Keratinocyte (primary cell): ENCODE results near the gene HSD17B2. TPM values are rescaled to one million over a fixed set of nuclear protein-coding genes. Genes with fewer than 3 reads are reported as not detected.

ENCODE experiments used
- DNase-seq: peaks from one replicate; pipeline ENCODE4 v3.0.0-alpha.2; 2011; ENCODE audit warnings: low read depth, missing footprints, low spot score
- FAIRE-seq: peaks from 2 replicates; lab custom pipeline; 2011; peaks lifted over from hg19 to GRCh38; lab: Jason Lieb, UNC
- H2AFZ ChIP-seq: 2 replicates; pipeline ENCODE4 v1.6.0; 2012; ENCODE audit warnings: low read length, control low read depth, inconsistent platforms; ENCODE audit not compliant: control insufficient read depth
- H3K27ac ChIP-seq: 2 replicates; pipeline ENCODE4 v1.5.1; 2011; ENCODE audit warnings: low read length; ENCODE audit not compliant: control insufficient read depth, insufficient read depth
- H3K27me3 ChIP-seq: 3 replicates; pipeline ENCODE4 v1.6.0; 2011; ENCODE audit warnings: low read length; ENCODE audit not compliant: control insufficient read depth, insufficient read depth; ENCODE audit errors: extremely low read depth
- H3K36me3 ChIP-seq, 2 experiments: 2 replicates in 1 of 2; 3 replicates in 1 of 2; pipeline ENCODE4 v1.5.1; 2011; ENCODE audit warnings: low read length in 2 of 2, mild to moderate bottlenecking in 1 of 2; ENCODE audit not compliant: control insufficient read depth in 2 of 2, insufficient read depth in 2 of 2; ENCODE audit errors: extremely low read depth in 1 of 2
- H3K4me1 ChIP-seq: 3 replicates; pipeline ENCODE4 v1.5.1; 2011; ENCODE audit warnings: low read length; ENCODE audit not compliant: control insufficient read depth, insufficient read depth; ENCODE audit errors: extremely low read depth
- H3K4me2 ChIP-seq: 3 replicates; pipeline ENCODE4 v1.6.0; 2011; ENCODE audit warnings: low read depth, low read length; ENCODE audit not compliant: control insufficient read depth, insufficient read depth; ENCODE audit errors: extremely low read depth
- H3K4me3 ChIP-seq, 3 experiments: fragments of 200-600 bp in 1 of 3; sonication (generic) in 1 of 3; 2 replicates in 2 of 3; 3 replicates in 1 of 3; pipeline ENCODE4 v1.5.1; 2011 to 2016; ENCODE audit warnings: low read length in 3 of 3, mild to moderate bottlenecking in 3 of 3, control low read depth in 2 of 3, inconsistent platforms in 1 of 3, low read depth in 1 of 3, mixed read lengths in 1 of 3, mixed run types in 1 of 3, moderate library complexity in 1 of 3; ENCODE audit not compliant: control insufficient read depth in 2 of 3, insufficient read depth in 2 of 3; ENCODE audit errors: extremely low read depth in 1 of 3
- H3K79me2 ChIP-seq: 2 replicates; pipeline ENCODE4 v1.6.0; 2012; ENCODE audit warnings: low read length; ENCODE audit not compliant: control insufficient read depth, insufficient read depth
- H3K9ac ChIP-seq: 3 replicates; pipeline ENCODE4 v1.6.0; 2011; ENCODE audit warnings: low read length; ENCODE audit not compliant: control insufficient read depth, insufficient read depth; ENCODE audit errors: extremely low read depth
- H3K9me1 ChIP-seq: 3 replicates; pipeline ENCODE4 v1.6.0; 2011; ENCODE audit warnings: low read length; ENCODE audit not compliant: control insufficient read depth, insufficient read depth; ENCODE audit errors: extremely low read depth
- H3K9me3 ChIP-seq: 2 replicates; pipeline ENCODE4 v1.5.1; 2012; ENCODE audit warnings: low read depth, low read length; ENCODE audit not compliant: control insufficient read depth
- H4K20me1 ChIP-seq: 3 replicates; pipeline ENCODE4 v1.6.0; 2011; ENCODE audit warnings: low read length; ENCODE audit not compliant: control insufficient read depth, insufficient read depth; ENCODE audit errors: extremely low read depth
- CTCF ChIP-seq, 3 experiments: IDR thresholded peaks in 1 of 3; conservative IDR thresholded peaks in 1 of 3; optimal IDR thresholded peaks in 1 of 3; 2 replicates in 2 of 3; 3 replicates in 1 of 3; pipeline versions ENCODE3 to v1.5.1; 2011; ENCODE audit warnings: low read length in 3 of 3, mild to moderate bottlenecking in 3 of 3, moderate library complexity in 2 of 3, control low read depth in 1 of 3, inconsistent platforms in 1 of 3; ENCODE audit not compliant: insufficient read depth in 2 of 3; ENCODE audit errors: extremely low read depth in 1 of 3
- EZH2 ChIP-seq: IDR thresholded peaks from one replicate; pipeline ENCODE4 v1.6.1; 2012; ENCODE audit warnings: inconsistent platforms, mild to moderate bottlenecking, low read length, moderate library complexity
- dilution Hi-C: fragments of 300-500 bp; cut with MboI; formaldehyde crosslinking; loops from one replicate; pipeline ENCODE4 v1.7.0; 2020; ENCODE audit warnings: low sequenced_read_pairs; ENCODE audit not compliant: extremely low pct_ligation_motif_present
- polyA plus RNA-seq, 5 experiments: library from polyadenylated mRNA; depleted of rRNA in 3 of 5; stranded (reverse) in 3 of 5; stranded (forward) in 1 of 5; unstranded in 1 of 5; fragments of >200 nt; gene quantifications; 1 replicate in 1 of 5; 2 replicates in 3 of 5; 3 replicates in 1 of 5; pipeline versions ENCODE4 v1.2.1 to v1.2.3, GENCODE V29; 2011 to 2012; ENCODE audit warnings: missing spikeins in 2 of 5, low read depth in 1 of 5, low replicate concordance in 1 of 5

Gene HSD17B2
- polyA plus RNA-seq, 1 donor (not counting 4 experiments of a cell fraction or from before 2014, with no cell fraction given): 3.1 TPM

- no peaks in the 10 kb centered on the region for H3K36me3 ChIP-seq
- H3K79me2 ChIP-seq: no peaks in the 10 kb centered on the region
- H3K27me3 ChIP-seq: no peaks in the 10 kb centered on the region
- FAIRE-seq (no peak), DNase-seq (no peak)
- dilution Hi-C loops: no loop called here
- H2AFZ ChIP-seq: peak overlapping the region; percentile 42
- H3K9ac ChIP-seq: no peak overlapping the region
- no peak for TF ChIP-seq EZH2
- TF ChIP-seq CTCF (optimal IDR thresholded peaks at IDR 0.05 in 1 of 3, IDR thresholded peaks at IDR 0.05 in 1 of 3, conservative IDR thresholded peaks at IDR 0.05 in 1 of 3; ENCODE audit: extremely low read depth in 1 of 3, insufficient read depth in 2 of 3, low read length in 3 of 3): no peak
- H3K4me3 ChIP-seq: no peak overlapping the region
- H3K4me1 ChIP-seq: peaks cover 28% of the 10 kb centered on the region
- peak overlapping the region; percentile 15 for H3K4me2 ChIP-seq
- H3K9me1 ChIP-seq: no peaks in the 10 kb centered on the region
- H3K9me3 ChIP-seq: no peaks in the 10 kb centered on the region
- peak overlapping the region; percentile 100 for H3K27ac ChIP-seq
- H4K20me1 ChIP-seq: no peaks in the 10 kb centered on the region
Measured at GRCh38 chr16:82072313-82072712, 37.3 kb downstream of the HSD17B2 start.

GRCh38 chr16:82074019-82074558, 39.0 kb downstream of the HSD17B2 start:
- H3K4me3 ChIP-seq: no peak overlapping the region
- DNase-seq (no peak), FAIRE-seq (no peak)
- H3K9ac ChIP-seq: no peak overlapping the region
- no peaks in the 10 kb centered on the region for H3K36me3 ChIP-seq
- H3K4me1 ChIP-seq: peaks cover 28% of the 10 kb centered on the region
- H3K27ac ChIP-seq: no peak overlapping the region
- no peaks in the 10 kb centered on the region for H3K79me2 ChIP-seq
- no peak overlapping the region for H3K4me2 ChIP-seq
- no peaks in the 10 kb centered on the region for H3K27me3 ChIP-seq
- no peak overlapping the region for H2AFZ ChIP-seq
- dilution Hi-C loops: no loop called here
- no peaks in the 10 kb centered on the region for H3K9me3 ChIP-seq
- TF ChIP-seq CTCF (optimal IDR thresholded peaks at IDR 0.05 in 1 of 3, IDR thresholded peaks at IDR 0.05 in 1 of 3, conservative IDR thresholded peaks at IDR 0.05 in 1 of 3; ENCODE audit: extremely low read depth in 1 of 3, insufficient read depth in 2 of 3, low read length in 3 of 3) (no peak), EZH2 (no peak)
- H3K9me1 ChIP-seq: no peaks in the 10 kb centered on the region
- H4K20me1 ChIP-seq: no peaks in the 10 kb centered on the region
